VCaP (cell line): Measurements from ENCODE around the gene GPR173.

Experiments used
- H3K27ac ChIP-seq: fragments of 450-650 bp; 2 replicates; pipeline ENCODE4 v1.5.1; 2017
- TF ChIP-seq, protein P1 (sequence below): fragments of 450-650 bp; conservative IDR thresholded peaks from 2 replicates; pipeline ENCODE4 v1.5.1; 2017; ENCODE audit warnings: mild to moderate bottlenecking, moderate library complexity

GPR173 gene, protein sequence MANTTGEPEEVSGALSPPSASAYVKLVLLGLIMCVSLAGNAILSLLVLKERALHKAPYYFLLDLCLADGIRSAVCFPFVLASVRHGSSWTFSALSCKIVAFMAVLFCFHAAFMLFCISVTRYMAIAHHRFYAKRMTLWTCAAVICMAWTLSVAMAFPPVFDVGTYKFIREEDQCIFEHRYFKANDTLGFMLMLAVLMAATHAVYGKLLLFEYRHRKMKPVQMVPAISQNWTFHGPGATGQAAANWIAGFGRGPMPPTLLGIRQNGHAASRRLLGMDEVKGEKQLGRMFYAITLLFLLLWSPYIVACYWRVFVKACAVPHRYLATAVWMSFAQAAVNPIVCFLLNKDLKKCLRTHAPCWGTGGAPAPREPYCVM

DNA sequence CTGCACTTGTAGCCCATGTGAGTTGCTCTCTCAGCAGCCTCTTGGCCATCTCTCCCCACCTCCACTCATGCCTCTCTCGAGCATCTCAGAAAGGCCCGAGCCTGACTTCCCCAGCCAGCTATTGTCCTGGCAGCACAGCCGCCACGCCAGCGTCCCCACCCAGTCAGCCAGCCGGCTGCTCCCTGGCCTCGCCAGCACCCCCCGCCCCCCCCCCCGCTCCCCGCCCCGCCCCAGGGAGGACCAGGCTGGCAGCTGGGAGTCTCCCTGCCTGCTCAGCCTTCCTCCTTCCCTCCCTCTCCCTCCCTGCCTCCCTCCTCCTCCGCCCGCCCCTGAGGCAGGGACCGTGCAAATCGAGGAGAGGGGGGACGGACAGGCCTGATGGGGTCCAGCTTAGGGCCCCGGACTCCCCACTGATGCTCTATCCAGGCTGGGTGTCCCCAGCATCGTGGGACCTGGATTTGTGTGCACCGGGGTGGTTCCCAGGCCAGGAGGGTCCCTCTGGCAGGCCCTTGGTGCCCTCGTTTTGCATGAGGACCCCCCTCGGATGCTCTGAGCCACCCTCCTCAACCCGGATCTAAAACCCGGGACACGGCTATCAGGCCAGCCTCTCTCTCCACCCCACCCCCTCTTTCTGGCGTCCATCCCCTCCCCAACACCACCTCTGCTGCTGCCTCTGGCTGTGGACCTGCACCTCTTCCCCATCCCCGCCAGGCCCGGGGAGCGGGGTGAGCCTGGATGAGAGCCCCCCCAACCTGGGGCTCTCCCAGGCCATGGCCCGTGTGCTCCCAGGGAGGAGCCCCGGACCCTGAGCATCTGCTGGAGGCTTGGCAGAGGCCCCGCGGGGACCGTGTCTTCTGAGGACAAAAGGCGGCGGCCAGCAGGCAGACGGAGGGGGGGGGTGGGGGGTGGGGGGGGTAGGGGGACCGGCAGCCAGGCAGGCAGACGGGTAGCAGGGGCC lies at the start of gene GPR173:
Gene GPR173, plus strand, starts transcription at position 621 of the 958 bp plus-strand sequence. CDS start 27,833 bp downstream, outside the sequence.
- TF ChIP-seq, protein P1, sequence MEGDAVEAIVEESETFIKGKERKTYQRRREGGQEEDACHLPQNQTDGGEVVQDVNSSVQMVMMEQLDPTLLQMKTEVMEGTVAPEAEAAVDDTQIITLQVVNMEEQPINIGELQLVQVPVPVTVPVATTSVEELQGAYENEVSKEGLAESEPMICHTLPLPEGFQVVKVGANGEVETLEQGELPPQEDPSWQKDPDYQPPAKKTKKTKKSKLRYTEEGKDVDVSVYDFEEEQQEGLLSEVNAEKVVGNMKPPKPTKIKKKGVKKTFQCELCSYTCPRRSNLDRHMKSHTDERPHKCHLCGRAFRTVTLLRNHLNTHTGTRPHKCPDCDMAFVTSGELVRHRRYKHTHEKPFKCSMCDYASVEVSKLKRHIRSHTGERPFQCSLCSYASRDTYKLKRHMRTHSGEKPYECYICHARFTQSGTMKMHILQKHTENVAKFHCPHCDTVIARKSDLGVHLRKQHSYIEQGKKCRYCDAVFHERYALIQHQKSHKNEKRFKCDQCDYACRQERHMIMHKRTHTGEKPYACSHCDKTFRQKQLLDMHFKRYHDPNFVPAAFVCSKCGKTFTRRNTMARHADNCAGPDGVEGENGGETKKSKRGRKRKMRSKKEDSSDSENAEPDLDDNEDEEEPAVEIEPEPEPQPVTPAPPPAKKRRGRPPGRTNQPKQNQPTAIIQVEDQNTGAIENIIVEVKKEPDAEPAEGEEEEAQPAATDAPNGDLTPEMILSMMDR, result no peak
- no peak within 1 kb of the TSS for H3K27ac ChIP-seq

DNA sequence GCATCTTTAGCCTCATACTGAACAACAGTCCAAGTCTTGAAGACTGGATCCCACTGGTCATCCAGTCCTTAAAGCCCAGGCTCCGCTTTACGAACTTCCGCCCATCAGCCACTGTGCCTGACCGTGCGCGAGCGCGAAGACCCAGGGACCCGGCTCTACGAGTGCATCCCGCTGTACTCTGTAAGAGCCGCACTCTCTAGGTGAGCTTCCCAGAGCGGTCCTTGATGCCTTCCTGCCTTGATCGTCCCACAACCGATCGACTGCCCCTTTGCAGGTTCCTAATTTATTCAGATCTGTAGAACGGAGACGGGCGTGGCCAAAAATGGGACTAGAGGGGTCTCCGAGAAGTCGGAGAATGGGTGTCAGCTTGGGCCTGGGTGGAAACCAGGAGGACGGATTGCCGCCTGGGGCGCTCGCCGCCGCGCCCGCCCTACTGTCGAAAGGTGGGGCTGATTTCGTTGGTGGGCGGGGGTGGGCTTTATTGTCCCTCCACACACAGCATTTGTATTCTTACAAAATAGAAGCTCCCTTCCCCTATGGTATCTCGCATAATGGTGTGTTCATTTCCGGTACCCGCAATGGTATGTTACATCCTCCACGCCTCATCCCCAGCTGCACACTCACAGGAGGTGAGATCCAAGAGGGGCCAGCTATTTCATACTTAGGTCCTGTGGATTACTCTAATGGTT lies 48.0 kb upstream of the GPR173 start:
- no peak overlapping the region for H3K27ac ChIP-seq
- TF ChIP-seq, protein P1, result no peak

DNA sequence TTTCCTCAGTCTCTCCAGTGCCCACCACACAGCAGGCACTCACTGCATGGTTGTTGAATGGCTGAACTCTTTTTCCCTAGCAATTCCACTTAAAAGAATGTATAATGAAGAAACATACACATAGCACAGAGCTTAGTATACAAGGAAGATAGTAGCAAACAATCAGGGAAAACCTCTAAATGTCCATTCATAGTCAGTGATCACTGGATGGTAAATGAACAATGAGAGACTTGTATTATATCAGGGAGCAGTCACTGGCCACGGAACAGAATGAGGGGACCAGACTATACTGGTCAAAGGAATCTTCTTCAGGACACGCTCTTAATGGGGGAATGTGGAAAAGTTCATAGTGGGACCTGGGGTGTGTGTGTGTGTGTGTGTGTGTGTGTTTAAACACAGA lies 46.6 kb upstream of the GPR173 start:
- no peak overlapping the region for H3K27ac ChIP-seq
- TF ChIP-seq, protein P1, result no peak

DNA sequence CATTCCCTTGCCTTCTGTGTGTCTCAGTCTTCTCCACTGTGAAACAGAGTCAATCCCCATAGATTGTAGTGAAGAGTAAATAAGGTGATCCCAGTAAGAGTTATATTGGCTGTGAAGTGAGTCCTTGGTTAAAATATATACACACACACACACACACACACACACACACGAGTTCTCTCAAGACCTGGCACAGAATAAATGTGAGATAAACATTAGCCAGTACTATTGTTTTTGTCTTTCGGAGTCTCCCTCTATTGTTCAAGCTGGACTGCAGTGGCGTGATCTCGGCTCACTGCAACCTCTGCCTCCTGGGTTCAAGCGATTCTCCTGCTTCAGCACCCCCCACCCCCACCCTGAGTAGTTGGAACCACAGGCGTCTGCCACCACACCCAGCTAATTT lies 45.5 kb upstream of the GPR173 start:
- TF ChIP-seq, protein P1, result no peak
- no peak overlapping the region for H3K27ac ChIP-seq

DNA sequence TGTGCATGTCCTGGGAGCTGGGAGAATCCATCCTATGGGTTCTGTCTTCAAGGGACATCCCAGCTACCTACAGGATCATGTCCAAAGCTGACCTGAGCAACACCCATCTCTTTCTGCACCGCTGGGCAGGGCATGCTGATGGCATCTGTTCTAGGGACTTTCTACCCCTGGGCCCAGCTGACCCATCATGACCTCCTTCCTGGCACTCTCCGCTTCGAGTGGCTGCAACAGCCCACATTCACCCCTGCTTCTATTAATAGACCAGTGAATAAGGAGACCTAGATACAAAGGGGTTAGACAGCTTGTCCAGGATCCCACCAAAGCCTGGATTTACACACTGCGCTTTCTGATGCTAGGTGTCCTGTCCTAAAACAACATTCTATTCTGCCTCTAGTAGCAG lies 44.6 kb upstream of the GPR173 start:
- TF ChIP-seq, protein P1, result no peak
- no peak overlapping the region for H3K27ac ChIP-seq

DNA sequence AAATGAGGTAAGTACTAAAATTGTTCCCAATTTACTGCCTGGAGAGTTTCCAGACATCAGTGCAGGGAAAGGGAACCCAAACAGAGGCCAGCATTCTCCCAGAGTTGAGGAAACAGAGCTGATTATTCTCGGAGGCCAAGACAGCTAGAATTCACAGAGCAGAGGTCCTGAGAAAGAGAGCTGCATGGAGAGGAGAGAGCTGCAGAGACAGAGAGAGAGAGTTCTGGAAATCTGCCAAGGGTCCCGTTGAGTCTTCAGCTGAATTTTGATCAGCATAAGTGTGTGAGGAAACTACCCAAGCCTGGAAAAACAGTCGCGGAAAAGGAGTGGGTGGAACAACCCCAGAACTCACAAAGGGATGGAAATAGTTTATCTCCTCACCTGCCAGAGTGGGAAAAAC lies 43.8 kb upstream of the GPR173 start:
- no peak overlapping the region for H3K27ac ChIP-seq
- TF ChIP-seq, protein P1, result no peak

DNA sequence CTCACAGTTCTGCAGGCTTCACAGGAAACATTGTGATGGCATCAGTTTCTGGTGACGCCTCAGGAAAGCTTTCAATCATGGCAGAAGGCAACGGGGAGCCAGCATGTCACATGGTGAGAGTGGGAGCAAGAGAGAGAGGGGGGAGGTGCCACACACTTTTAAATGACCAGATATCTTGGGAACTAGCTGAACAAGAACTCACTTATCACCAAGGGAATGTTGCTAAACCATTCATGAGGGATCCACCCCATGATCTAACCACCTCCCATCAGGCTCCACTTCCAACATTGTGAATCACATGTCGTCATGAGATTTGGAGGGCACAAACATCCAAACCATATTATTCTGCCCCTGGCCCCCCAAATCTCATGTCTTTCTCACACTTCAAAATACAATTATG lies 43.3 kb upstream of the GPR173 start:
- TF ChIP-seq, protein P1, result no peak
- no peak overlapping the region for H3K27ac ChIP-seq
